Pancreas (tissue), 10 donors: ENCODE data around the gene ALKBH7. TPM values are rescaled to one million over a fixed set of nuclear protein-coding genes. Genes with fewer than 3 reads are reported as not detected.

ENCODE experiments used
- ATAC-seq, 4 donors: fragments of 200-7000 bp; cut with Tn5 transposase; one replicate each; pipeline versions ENCODE4 v1.8.0 to v1.9.1; 2020; ENCODE audit warnings: mild to moderate bottlenecking in 4 of 4, moderate library complexity in 4 of 4
- DNase-seq, 6 donors: peaks; one replicate each; pipeline ENCODE4 v3.0.0-alpha.2; 2020
- FAIRE-seq: peaks from 2 replicates; lab custom pipeline; 2012; peaks lifted over from hg19 to GRCh38; lab: Jason Lieb, UNC
- H3K27ac ChIP-seq, 4 donors: fragments of 200-600 bp; sonication (generic); 1 replicate in 3 of 4; 2 replicates in 1 of 4; pipeline versions ENCODE4 v1.5.0 to v1.8.0; 2020
- H3K27me3 ChIP-seq, 4 donors: fragments of 200-600 bp; one replicate each; pipeline ENCODE4 v1.8.0; 2021
- H3K36me3 ChIP-seq, 3 donors: fragments of 200-600 bp; sonication (generic) in 1 of 3; one replicate each; pipeline versions ENCODE4 v1.5.0 to v1.8.0; 2020 to 2021
- H3K4me1 ChIP-seq, 3 donors: fragments of 200-600 bp; one replicate each; pipeline ENCODE4 v1.8.0; 2021
- H3K4me3 ChIP-seq, 4 donors: fragments of 200-600 bp; sonication (generic) in 2 of 4; one replicate each; pipeline versions ENCODE4 v1.5.0 to v1.8.0; 2020 to 2021
- H3K9me3 ChIP-seq, 4 donors: fragments of 200-600 bp; one replicate each; pipeline ENCODE4 v1.8.0; 2021
- CTCF ChIP-seq, 4 donors: fragments of 200-600 bp; sonication (generic) in 3 of 4; IDR thresholded peaks; one replicate each; pipeline versions ENCODE4 v1.5.0 to v1.8.0; 2021; ENCODE audit warnings: antibody characterized with exemption in 4 of 4
- WGBS, 2 donors: extraction: QIAGEN DNeasy Blood & Tissue Kit; methylation state at CpG; one replicate each; pipeline ENCODE4 v1.1.7; 2013; 5-methylcytosine and 5-hydroxymethylcytosine counted together
- intact Hi-C, 3 donors: fragments of 100-400 bp; cut with DNase I; formaldehyde crosslinking; loops; one replicate each; pipeline versions ENCODE4 v1.11.1 to v1.14.2; 2022
- polyA plus RNA-seq, 2 donors: library from polyadenylated mRNA; stranded (reverse); fragments of 200-250 nt; gene quantifications; one replicate each; pipeline ENCODE4 v1.2.3, GENCODE V29; 2013
- total RNA-seq, 6 donors: library from RNA; stranded (reverse); fragmentation: NEBNext Ultra II Directional in 4 of 6; extraction: Animal tissue kit (Norgen Biotek cat#: 25700) in 4 of 6; gene quantifications; one replicate each; pipeline versions ENCODE4 v1.2.1 to v1.2.4, GENCODE V29; 2021 to 2023
- donor health status: healthy with polysubstance abuse.
- donor health status: DM: no; HTN: no; CAD: no; lungs with moderate emphysema.
- donor health status: DM: no; HTN: no; CAD: no.
- donor health status: control.
- donor health status: control.
- donor health status: Bipolar disorder and iron deficiency.
- donor health status: DM: yes; HTN: yes; CAD: no.
- donor health status: DM: no; HTN: no; CAD: no.
- donor health status: DM: no; HTN: no; CAD: no.
- donor health status: DM: yes; HTN: yes; CAD: no.

Gene ALKBH7
- total and polyA plus RNA-seq, 8 donors: 29.3 to 69.4 (median 53.4) TPM

- intact Hi-C loops: no loop called here
- H3K36me3 ChIP-seq: peaks cover 11 to 69% (median 55%) of the 10 kb centered on the region in 3 donors
- H3K27ac ChIP-seq: no peak overlapping the region
- no peak for TF ChIP-seq CTCF (IDR thresholded peaks at IDR 0.05)
- ATAC-seq (peak in 3 of 4 donors; percentile 69 to 71 (median 70)), FAIRE-seq (no peak), DNase-seq (peak in 1 of 6 donors; percentile 42)
- 72 to 75% methylated on average over 33 of the region's 33 CpGs for WGBS, 2 donors
- H3K27me3 ChIP-seq: no peaks in the 10 kb centered on the region
- H3K4me3 ChIP-seq: no peak overlapping the region
- no peaks in the 10 kb centered on the region for H3K9me3 ChIP-seq
- H3K4me1 ChIP-seq: peaks cover 0 to 6% (median 0%) of the 10 kb centered on the region in 3 donors
Measured at GRCh38 chr19:6417713-6418561, 45.3 kb downstream of the ALKBH7 start.

- TF ChIP-seq CTCF (IDR thresholded peaks at IDR 0.05): no peak
- FAIRE-seq: no peak
- intact Hi-C loops: no loop called here
- no peak for DNase-seq
- no peak overlapping the region for H3K27ac ChIP-seq
- ATAC-seq: no peak
- H3K9me3 ChIP-seq: no peaks in the 10 kb centered on the region
- H3K4me3 ChIP-seq: no peak overlapping the region
- H3K4me1 ChIP-seq: peaks cover 0 to 11% (median 0%) of the 10 kb centered on the region in 3 donors
- peaks cover 11 to 69% (median 55%) of the 10 kb centered on the region in 3 donors for H3K36me3 ChIP-seq
- WGBS, 2 donors: 91 to 93% methylated on average over 19 of the region's 19 CpGs
- H3K27me3 ChIP-seq: no peaks in the 10 kb centered on the region
Measured at GRCh38 chr19:6418562-6418932, 46.0 kb downstream of the ALKBH7 start.

GRCh38 chr19:6421075-6422014, 48.8 kb downstream of the ALKBH7 start:
- Histone ChIP-seq H3K4me3 (no peak overlapping the region), H3K4me1 (peaks cover 0 to 11% (median 0%) of the 10 kb centered on the region in 3 donors), H3K9me3 (no peaks in the 10 kb centered on the region), H3K27ac (no peak overlapping the region), H3K27me3 (no peaks in the 10 kb centered on the region), H3K36me3 (peaks cover 6 to 45% (median 32%) of the 10 kb centered on the region in 3 donors)
- WGBS, 2 donors: 79 to 83% methylated on average over 20 of the region's 20 CpGs
- FAIRE-seq (no peak), DNase-seq (no peak), ATAC-seq (no peak)
- intact Hi-C loops: no loop called here
- no peak for TF ChIP-seq CTCF (IDR thresholded peaks at IDR 0.05)

GRCh38 chr19:6423499-6424194, 51.1 kb downstream of the ALKBH7 start:
- 1% methylated on average over 20 of the region's 20 CpGs for WGBS, 2 donors
- TF ChIP-seq CTCF (IDR thresholded peaks at IDR 0.05): no peak

More at GRCh38 chr19:6423499-6424194, 51.1 kb downstream of the ALKBH7 start:
- no peaks in the 10 kb centered on the region for H3K27me3 ChIP-seq
- ATAC-seq (no peak), FAIRE-seq (no peak), DNase-seq (peak in 3 of 6 donors; percentile 35 to 74 (median 38))
- H3K4me3 ChIP-seq: peak overlapping the region; percentile 57 to 87 (median 76)
- H3K4me1 ChIP-seq: peaks cover 0 to 11% (median 0%) of the 10 kb centered on the region in 3 donors
- peaks cover 0 to 22% (median 10%) of the 10 kb centered on the region in 3 donors for H3K36me3 ChIP-seq
- H3K27ac ChIP-seq: peak overlapping the region in 2 of 4 donors; percentile 28 to 39
- H3K9me3 ChIP-seq: no peaks in the 10 kb centered on the region
- intact Hi-C loops: no loop called here
